GM12873 (cell line): Measurements from ENCODE around the gene CORO1C.

Experiments
- TF ChIP-seq, protein P1 (sequence below): IDR thresholded peaks from 2 replicates; pipeline ENCODE4 v1.5.1; 2012; ENCODE audit warnings: low read depth, mild to moderate bottlenecking, moderate library complexity, low read length, control low read depth; ENCODE audit not compliant: insufficient read depth; ENCODE audit errors: missing control alignments

The CORO1C gene

GRCh38 chr12:108727868-108728735 is 3.2 kb downstream of the CORO1C start:
- TF ChIP-seq, protein P1, sequence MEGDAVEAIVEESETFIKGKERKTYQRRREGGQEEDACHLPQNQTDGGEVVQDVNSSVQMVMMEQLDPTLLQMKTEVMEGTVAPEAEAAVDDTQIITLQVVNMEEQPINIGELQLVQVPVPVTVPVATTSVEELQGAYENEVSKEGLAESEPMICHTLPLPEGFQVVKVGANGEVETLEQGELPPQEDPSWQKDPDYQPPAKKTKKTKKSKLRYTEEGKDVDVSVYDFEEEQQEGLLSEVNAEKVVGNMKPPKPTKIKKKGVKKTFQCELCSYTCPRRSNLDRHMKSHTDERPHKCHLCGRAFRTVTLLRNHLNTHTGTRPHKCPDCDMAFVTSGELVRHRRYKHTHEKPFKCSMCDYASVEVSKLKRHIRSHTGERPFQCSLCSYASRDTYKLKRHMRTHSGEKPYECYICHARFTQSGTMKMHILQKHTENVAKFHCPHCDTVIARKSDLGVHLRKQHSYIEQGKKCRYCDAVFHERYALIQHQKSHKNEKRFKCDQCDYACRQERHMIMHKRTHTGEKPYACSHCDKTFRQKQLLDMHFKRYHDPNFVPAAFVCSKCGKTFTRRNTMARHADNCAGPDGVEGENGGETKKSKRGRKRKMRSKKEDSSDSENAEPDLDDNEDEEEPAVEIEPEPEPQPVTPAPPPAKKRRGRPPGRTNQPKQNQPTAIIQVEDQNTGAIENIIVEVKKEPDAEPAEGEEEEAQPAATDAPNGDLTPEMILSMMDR = no peak

DNA sequence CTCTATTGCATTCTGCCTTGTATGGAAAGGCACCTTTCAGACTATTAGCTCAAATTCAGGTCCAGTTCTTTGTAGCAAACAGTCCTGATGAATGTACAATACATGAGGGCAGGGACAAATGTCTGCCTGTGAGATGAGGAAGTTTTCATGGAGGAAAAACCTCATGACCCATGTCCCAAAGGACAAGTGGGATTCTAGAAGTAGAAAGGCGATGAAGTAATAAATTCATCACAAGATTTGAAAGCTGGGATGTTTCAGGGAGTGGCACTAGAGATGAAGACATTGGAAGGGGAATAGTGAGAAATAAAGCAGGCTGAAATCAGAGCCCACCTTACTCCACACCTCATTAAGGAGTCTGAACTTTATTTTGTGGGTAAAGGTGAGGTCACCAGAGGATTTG is 4.2 kb downstream of the CORO1C start:
- TF ChIP-seq, protein P1 = no peak

DNA sequence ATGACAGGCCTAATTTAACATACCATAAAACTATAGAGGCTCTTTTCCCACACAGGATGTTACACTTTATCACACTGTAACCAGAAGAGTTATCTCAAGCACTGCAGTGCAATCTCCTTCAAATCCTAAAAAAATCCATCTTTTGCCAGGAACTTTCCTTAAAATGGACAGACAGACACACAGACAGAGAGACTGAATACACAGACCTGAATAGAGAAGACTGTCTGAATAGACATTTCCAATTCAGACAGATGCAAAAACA is 6.5 kb downstream of the CORO1C start:
- TF ChIP-seq, protein P1 = no peak

DNA sequence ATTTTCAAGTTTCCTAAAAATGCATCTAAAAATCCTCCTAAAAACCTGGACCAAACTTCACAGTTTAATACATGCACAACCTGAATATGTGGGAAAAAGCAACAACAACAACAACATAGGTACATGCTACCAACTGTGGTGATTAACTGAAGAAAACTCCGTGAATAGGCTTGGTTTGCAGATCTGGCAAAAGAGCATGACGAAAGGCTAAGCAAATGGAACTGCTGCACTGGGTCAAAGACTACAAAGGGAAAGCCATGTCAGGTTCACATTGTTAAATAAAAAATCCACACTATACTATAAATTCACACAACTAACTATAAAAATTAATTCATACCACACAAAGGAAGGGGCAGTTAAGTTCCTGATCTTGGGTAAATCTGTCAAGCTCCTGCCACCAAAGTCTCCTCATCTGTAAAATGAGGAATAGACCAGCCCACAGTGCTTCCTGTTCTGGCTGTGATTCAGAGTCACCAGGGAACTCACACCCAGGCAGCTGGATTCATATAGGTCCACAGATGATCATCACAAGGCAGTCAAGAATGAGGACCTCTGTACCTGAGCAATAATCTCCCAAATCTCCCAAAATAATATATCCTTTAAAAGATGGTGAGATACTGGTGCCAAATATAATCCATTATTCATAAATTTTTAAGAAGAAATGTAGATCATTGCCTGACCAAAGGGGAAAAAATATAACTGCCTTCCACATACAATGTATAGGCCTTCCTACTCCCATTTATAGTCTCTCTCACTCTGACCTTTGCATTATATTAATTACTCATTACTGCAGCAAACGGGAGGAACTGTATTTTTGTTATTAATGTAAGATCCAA is 7.0 kb downstream of the CORO1C start:
- TF ChIP-seq, protein P1 = no peak

DNA sequence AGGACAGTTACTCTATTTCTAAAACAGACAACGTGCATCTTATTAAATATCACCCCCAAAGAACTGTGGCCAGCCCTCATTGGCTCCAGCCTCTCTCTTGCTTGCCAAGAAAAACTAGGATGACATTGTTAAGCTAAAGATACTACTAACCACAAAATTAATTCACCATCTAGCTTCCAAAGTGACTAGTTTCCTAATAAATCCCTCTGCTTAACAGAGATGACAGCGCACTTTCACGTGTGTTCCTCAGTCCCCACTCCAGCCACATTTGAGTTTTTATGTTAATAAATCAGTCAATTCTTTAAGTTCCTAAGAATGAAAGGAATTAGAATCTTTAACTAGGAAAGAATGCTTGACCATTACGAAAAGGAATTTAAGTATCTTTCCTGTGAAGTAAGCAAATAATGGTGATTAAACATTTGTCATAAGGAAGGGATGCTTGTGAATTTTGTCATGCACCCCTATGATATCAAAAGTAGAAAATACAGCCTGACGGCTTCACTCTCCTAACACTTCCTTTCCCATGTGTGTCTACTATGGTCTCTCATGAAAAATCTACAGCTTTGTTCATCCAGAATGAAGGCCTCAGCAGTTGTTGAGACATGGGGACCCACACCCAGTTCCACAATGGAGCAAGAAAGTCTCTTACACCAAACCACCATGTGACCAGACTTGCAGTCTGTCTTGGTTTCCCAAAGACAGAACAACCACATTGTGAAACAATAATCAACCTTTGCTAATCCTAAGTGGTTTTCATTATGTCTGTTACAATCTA is 8.1 kb downstream of the CORO1C start:
- TF ChIP-seq, protein P1 = no peak

- TF ChIP-seq, protein P1 = no peak
Observed at GRCh38 chr12:108722463-108722862, 8.9 kb downstream of the CORO1C start.

DNA sequence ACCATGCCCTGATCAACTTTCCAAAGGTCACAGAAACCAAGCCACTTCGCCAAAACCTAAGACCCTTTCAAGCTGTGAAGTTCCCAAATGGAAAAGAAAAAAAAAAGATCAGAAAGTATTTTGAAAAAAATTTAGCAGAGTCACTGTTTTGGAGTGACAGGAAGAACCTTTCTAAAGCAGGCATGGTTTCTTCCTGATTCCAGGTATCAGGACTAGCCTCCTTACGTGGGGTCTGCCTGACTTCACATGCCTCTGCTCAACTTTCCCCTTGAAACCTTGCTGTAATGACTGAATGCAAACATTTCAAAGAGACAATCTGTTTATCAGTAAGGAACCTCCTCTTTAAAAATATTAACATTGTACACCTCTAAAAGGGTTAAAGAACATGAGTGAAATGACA is 9.5 kb downstream of the CORO1C start:
- TF ChIP-seq, protein P1 = no peak
